Suppressor macrophage treated with lipopolysaccharide for 1 hour (primary cell): ENCODE measurements around the gene NFKBIZ.

Source experiments
- DNase-seq, 3 donors: peaks; one replicate each; pipeline ENCODE4 v3.0.0-alpha.2; 2020 to 2022

The NFKBIZ gene, protein sequence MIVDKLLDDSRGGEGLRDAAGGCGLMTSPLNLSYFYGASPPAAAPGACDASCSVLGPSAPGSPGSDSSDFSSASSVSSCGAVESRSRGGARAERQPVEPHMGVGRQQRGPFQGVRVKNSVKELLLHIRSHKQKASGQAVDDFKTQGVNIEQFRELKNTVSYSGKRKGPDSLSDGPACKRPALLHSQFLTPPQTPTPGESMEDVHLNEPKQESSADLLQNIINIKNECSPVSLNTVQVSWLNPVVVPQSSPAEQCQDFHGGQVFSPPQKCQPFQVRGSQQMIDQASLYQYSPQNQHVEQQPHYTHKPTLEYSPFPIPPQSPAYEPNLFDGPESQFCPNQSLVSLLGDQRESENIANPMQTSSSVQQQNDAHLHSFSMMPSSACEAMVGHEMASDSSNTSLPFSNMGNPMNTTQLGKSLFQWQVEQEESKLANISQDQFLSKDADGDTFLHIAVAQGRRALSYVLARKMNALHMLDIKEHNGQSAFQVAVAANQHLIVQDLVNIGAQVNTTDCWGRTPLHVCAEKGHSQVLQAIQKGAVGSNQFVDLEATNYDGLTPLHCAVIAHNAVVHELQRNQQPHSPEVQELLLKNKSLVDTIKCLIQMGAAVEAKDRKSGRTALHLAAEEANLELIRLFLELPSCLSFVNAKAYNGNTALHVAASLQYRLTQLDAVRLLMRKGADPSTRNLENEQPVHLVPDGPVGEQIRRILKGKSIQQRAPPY

DNA sequence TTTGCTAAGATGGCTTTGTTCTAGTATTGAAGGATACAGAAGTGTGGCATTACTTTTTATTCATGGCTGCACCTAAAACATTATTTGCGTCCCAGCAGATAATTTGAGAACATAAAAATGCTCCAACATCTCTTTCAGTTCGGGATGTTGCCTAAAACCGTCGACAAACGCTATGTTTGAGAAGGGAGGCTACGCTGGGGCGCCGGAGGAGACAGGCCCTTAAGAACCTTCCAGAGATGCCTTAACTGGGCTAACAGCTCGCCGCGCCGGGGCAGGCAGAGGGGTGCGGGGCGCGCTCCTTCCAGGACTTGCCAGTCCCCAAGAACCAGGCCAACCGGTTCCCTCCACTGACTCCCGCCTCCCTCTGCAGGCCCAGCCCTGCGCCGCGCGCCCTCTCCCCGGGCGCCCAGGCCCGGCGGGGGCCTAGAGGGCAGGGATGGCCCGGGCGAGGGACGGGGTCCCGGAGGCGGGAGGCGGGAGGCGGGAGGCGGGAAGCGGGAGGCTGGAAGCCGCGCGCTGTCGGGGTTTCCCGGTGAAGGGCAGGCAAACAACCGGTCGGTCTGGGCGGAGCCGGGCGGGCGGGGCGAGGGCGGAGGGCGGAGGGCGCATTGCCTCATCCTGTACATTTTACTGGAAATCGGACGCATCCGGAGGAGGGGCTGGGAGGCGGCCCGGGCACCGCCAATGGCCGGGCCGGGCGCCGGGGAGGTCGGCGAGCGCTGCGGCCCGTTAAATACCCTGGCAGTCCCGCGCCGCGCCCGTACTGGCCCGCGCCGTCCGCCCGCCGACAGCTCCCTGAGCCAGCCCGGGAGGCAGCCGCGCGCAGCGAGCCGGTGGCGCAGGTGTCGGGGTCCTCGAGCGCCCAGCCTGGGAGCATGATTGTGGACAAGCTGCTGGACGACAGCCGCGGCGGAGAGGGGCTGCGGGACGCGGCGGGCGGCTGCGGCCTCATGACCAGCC lies at the start of gene NFKBIZ:
Gene NFKBIZ, plus strand, starts transcription at position 761 of the 960 bp plus-strand sequence. Its CDS starts 115 bp downstream, at position 876.
- peak; percentile 98 to 99 (median 99) for DNase-seq

DNA sequence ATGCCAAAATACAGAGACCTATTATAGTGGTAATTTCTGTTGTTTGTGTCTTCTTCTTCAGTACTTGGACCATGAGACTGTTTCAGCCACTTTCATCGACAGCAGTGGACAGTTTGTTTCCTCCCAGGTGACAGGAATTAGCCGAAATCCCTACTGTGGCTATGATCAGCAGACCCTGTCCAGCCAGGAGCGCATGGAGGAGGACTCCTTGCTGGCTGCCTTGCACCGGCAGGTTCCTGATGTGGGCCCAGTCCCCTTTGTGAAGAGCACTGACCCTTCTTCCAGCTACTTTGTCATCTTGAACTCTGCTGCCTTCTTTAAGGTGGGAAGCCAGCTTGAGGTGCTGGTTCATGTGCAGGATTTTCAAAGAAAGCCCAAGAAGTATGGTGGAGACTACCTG lies 48.1 kb upstream of the NFKBIZ start:
- DNase-seq: no peak

DNA sequence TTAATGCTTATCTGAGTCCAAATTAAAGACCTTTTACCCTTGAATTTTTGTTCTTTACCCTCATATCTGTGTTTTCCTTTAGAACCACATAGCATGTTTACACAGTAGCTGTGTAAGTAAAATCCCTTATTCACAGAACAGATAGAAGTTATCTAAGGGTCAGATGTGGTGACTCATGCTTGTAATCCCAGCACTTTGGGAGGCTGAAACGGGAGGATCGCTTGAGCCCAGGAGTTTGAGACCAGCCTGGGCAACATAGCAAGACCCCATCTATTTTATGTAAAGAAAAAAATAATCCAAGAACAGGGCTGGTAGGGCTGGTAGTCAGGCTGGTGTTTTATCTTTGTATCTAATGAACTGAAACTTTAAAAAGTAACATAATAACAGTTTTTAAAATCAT lies 47.1 kb upstream of the NFKBIZ start:
- no peak for DNase-seq

DNA sequence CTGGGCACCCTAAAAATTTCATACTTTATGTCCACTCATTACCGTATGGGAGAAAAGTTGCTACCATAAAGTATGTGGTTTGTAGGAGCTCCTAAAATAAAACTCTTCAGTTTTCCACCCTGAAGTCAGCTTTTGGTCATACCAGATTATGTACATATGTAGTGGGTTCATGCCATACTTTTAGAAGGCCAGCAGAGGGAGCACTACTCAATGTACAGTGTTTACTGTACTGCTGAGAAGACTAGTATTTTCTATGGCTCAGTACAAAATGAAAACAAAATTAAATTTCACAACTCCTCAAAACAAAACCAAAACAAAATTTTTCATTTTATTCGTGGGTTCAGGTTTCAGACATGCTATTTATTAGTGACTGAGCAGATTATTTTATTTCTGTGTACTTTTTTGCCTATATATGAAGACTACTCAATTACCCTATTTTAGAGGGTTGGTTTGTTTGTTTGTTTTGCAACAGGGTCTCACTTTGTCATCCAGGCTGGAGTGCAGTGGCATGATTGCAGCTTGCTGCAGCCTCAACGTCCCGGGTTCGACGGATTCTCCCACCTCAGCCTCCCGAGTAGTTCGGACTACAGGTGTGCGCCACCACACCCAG lies 46.0 kb upstream of the NFKBIZ start:
- DNase-seq: peak; percentile 88 to 92 (median 90)

DNA sequence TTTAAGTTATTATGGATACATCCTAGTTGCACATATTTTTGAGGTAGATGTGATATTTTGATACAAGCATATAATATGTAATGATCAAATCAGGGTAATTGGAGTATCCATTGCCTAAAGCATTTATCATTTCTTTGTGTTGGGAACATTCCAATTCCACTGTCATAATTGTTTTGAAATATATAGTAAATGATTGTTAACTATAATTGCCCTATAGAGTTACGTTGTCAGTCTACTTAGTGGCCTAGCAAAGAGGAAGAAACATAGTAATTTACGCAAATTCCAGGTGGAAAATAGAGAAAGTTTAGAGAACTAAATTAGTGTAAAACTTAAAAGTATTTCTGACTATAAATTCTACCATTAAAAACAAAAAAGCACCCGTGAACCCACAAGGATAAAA lies 45.4 kb upstream of the NFKBIZ start:
- DNase-seq: no peak

DNA sequence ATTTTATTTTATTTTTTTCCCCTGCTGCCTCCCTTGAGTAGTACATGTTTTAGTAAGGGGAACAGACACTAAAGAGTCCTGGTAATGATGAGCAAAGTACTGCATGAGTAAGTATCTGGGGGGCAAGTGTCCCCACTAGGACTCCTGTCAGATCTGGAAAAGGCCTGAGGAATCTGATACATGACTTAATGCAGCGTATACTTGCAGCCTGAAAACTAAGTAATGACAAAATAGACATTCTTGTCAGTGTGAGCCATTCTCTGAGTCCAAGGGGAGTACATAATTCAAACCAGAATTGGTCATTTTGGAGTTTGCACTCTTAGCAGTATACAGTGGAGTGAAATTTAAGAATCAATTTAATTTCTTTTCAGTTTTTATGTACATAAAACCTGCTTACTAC lies 42.8 kb upstream of the NFKBIZ start:
- DNase-seq: no peak

DNA sequence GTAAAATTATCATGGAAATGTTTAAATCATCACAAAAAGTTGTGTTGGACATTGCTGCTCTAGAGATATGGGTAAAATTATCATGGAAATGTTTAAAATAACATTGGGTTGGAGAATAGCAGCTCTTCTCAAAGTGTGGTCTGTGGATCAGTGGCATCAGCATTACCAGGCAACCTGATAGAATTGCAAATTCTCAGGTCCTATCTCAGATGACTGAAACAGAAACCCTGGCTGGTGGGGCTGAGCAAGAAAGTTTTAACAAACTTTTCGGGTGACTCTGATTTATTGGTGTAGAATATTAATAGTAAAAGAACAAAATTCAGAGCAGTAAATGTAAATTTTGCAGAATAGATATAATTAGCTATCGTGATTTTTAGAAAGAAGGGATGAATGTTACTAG lies 41.4 kb upstream of the NFKBIZ start:
- no peak for DNase-seq

DNA sequence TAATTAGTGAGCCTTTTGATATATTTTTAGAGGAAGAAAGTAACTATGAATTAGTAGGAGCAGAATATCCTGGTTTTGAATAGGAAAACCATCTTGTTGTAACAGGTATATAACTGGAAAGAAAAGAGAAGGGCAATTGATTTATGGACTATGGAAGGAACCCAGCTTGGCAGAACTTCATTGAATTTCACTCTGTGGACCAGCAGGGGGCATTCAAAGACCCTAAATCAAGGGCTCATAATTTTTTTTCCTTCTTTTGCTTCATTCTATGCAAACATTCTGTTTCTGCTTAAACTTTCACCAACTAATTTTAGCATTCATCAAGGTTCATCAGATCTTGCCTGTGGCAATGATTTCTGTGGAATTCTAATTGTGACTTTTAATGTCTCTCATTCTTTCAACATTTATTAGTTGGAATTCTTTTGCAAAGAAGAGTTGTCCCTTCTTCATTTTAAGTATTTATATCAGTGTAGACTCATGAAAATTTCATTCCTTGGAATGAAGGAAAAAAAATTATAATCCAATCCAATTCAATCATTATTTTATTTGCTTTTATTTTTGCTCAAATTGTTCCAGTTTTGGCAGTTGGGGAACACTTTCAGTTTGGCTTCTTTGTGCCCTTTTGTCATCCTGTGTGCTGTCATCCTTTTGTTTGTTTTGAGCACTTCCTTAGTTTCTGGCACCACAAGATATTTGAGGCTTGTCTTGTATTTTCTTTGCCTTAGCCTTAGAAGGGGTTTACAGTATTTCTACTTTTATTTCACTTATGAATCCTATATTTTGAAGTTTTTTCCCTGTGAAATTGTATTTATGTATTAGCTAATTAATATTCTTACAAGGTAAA lies 39.9 kb upstream of the NFKBIZ start:
- peak; percentile 72 to 80 (median 75) for DNase-seq

DNA sequence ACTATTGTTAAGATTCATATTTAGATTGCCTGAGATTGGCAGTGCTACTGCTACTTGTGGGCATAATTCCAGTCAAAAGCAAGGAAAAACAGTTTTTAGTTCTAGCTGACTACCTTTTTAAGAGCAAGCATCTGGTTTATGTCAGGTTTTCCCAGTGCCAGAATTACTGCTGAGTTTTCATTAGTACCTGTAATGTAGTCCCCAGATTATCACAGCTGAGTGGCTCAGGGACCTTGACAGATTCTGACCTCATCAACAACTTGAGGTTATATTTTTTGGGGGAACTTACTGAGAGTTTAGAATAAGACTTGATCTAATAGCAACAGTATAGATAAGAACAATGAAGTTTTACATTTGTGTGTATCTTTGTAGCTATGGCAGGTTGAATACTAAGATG lies 39.3 kb upstream of the NFKBIZ start:
- DNase-seq: peak in 1 of 3 donors; percentile 25

DNA sequence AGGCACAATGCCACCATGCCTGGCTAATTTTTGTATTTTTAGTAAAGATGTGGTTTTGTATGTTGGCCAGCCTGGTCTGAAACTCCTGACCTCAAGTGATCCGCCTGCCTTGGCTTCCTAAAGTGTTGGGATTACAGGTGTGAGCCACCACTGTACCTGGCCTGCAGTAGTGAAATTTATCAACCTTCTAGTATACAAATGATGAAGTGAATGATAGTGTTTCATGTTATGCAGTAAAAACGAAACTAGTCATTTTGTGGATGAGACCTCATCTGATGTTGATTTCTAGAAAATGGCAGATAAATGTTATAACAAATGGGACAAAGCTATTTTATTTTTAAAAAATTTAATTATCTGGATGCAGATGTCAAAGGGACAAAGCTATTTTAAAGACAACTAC lies 37.4 kb upstream of the NFKBIZ start:
- no peak for DNase-seq

DNA sequence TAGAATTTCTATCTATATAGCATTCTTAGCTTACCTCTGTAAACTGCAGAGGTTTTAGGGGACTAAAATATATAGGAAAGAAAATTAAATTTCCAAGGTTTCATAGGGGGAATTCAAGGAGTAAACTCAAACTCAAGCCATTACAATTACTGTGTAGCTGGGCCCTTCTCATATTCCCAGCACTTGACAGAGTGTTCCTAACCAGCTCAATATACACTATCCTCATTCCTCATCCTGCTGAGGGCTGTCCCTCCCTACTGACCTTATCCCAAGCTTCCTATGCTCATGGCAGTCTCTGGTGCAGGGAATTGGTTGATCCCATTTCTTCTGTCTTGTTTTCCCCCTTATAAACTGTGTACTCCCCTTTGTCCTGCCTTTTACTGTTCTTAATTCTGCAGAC lies 36.4 kb upstream of the NFKBIZ start:
- DNase-seq: no peak

DNA sequence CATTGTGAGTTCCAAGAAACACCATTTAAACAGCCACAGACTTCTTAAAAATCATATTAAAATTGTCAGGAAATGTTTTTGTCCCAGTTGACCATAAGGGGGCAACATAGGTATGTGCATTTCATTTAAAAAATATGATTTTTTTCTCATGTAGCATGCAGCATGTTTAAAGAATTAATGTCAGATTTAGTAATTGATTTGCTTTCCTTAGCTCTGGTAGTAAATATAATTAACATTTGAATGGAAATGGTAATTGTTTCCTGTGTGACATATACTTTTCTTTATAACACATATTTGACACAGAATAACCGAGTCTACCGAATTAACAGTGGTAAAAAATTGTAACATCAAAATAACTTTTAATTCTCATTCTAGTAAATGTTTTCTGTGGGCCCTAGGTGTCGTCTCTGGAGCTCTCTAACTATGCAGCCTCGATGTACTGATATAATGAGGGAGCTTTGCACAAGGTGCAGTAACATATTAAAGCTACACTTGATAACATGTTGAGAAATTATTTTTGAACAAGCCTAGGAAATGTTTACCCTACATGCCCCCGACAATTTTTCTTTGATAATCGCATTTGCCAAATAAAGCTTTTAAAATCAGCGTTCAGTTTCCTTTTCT lies 35.4 kb upstream of the NFKBIZ start:
- peak; percentile 48 to 82 (median 79) for DNase-seq

DNA sequence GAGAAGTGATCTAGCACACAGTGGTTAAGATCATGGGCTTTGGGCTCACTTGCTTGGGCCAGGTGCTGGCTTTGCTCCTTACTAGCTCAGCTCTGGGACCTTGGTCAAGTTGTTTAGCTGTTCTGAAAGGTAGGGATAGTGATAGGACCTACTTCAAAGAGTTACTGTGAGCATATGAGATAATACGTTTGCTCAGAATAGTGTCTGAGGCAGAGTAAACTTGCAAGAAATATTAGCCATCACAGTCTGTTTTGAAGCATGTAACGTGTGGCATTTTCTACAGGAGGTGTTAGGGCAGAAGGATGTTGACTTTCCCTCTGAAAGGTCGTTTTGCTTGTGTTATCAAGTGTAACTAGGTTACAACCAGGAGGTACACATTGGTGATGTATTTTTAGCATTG lies 34.5 kb upstream of the NFKBIZ start:
- no peak for DNase-seq

DNA sequence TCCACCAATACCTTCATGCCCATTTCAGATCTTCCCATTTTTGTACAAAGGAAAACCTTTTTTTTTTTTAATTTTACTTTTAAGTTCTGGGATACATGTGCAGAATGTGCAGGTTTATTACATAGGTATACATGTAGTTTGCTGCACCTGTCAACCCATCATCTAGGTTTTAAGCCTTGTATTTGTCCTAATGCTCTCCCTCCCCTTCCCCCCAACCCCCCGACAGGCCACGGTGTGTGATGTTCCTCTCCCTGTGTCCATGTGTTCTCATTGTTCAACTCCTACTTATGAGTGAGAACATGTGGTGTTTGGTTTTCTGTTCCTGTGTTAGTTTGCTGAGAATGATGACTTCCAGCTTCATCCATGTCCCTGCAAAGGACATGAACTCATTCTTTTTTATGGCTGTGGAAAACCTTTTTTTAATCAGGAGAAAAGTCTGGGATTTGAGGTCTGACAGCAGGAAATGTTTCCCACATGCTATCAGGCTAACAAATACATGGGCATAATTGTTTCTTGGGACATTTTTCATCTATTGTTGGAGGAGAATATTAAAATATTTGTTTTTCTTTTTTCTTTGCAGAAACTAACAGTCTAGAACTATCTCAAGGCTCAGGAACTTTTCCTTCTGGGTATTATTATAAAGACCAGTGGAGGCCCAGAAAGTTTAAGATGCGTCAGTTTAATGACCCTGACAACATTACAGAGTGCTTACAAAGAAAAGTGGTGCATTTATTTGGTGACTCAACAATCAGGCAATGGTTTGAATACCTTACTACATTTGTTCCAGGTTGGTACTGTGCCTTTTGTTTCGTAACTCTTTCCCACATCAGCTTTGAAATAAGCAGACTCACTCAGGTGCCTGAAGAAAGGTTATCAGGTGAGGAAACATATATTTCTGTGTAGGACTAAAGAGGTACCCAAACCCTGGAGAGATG lies 32.8 kb upstream of the NFKBIZ start:
- DNase-seq: no peak

DNA sequence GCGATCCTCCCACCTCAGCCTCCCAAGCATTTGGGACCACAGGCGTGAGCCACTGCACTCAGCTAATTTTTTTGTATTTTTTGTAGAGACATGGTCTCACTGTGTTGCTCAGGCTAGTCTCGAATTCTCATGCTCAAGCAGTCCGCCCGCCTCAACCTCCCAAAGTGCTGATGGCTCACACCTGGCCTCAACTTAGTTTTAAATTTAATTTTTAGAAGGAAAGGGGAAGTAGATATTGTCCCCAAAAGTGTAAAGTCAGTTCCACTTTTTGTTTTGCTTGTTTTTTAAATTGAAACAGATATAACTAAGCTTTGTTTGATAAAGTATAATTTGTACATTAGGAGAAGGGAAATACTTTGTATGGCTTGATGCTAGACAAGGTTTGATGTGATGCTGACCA lies 31.3 kb upstream of the NFKBIZ start:
- no peak for DNase-seq

DNA sequence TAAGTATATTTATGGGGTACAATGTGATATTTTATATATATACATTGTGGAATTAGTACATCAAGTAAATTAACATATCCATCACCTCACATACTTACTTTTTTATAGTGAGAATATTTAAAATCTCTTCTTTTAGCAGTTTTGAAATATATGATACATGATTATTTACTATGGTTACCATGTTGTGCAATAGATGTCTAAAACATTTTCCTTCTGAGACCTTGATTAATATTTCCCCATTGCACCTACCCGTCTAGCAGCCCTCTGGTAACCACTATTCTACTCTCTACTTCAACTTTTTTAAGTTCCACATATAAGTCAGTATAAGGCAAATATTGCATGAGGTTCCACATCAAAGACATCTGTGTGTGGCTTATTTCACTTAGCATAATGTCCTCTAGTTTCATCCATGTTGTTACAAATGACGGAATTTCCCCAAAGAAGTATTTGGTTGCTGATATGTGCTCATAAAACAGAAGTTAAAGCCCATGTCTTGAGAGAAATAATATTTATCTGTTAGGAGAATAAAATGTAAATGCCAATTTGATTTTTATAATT lies 29.6 kb upstream of the NFKBIZ start:
- peak; percentile 54 to 88 (median 85) for DNase-seq

DNA sequence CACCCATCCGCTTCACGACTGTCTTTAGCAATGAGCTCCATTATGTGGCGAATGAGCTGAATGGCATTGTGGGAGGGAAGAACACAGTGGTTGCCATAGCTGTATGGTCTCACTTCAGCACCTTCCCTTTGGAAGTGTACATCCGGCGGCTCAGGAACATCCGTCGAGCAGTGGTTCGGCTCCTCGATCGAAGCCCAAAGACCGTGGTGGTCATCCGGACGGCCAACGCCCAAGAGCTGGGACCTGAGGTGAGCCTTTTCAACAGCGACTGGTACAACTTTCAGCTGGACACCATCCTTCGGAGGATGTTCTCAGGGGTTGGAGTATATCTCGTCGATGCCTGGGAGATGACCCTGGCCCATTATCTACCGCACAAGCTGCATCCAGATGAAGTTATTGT lies 27.8 kb upstream of the NFKBIZ start:
- no peak for DNase-seq

DNA sequence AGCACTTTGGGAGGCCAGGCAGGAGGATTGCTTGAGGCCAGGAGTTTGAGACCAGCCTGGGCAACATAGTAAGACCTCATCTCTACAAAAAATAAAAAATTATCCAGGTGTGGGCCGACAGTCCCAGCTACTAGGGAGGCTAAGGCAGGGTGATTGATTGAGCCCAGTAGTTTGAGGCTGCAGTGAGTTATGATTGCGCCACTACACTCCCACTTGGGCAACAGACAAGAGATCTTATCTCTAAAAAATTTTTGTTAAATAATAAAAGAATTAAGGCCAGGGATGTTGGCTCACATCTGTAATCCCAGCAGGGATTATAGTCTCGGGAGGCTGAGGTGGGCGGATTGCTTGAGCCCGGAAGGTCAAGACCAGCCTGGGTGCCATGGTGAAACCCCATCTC lies 25.8 kb upstream of the NFKBIZ start:
- DNase-seq: no peak

DNA sequence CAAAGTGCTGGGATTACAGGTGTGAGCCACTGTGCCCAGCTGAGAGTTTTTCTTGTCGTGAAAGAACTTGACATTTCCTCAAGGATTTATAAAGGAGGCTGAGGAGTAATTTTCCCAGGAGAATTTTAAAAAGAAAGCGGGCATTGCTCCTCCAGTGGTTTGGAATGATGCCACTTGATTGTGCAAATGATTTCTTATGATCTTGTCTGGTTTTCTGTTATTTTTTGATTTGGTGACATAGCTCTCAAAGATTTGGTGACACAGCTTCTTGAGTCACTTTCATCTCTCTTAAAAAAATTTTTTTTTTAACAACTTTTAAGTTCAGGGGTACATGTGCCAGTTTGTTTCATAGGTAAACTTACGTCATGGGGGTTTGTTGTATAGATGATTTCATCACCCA lies 24.6 kb upstream of the NFKBIZ start:
- DNase-seq: peak in 2 of 3 donors; percentile 24 to 55
